HFFc6 (cell line): Measurements from ENCODE around the gene CTDP1. TPM values are rescaled to one million over a fixed set of nuclear protein-coding genes. Genes with fewer than 3 reads are reported as not detected.
"Not testable (repeated sequence)": the region's sequence is repeated elsewhere in the genome, so short reads cannot be mapped to it uniquely, and the experiment has no call there.

Source experiments
- DNase-seq: peaks from one replicate; pipeline ENCODE4 v3.0.0-alpha.2; 2018
- H3K27ac Mint-ChIP-seq: 2 replicates; pipeline ENCODE4 v1.8.0; 2020; ENCODE audit warnings: mild to moderate bottlenecking, mixed read lengths
- H3K27me3 Mint-ChIP-seq: 2 replicates; pipeline ENCODE4 v1.8.0; 2021; ENCODE audit warnings: mild to moderate bottlenecking, moderate library complexity, mixed read lengths; ENCODE audit not compliant: insufficient read depth
- H3K36me3 Mint-ChIP-seq: 2 replicates; pipeline ENCODE4 v1.8.0; 2021; ENCODE audit warnings: low read depth, mixed read lengths
- H3K4me1 Mint-ChIP-seq: 2 replicates; pipeline ENCODE4 v1.8.0; 2020; ENCODE audit warnings: low read depth, mixed read lengths
- H3K4me3 Mint-ChIP-seq: 2 replicates; pipeline ENCODE4 v1.8.0; 2020; ENCODE audit warnings: mild to moderate bottlenecking, moderate library complexity, mixed read lengths
- H3K9me3 Mint-ChIP-seq: 2 replicates; pipeline ENCODE4 v1.8.0; 2020; ENCODE audit warnings: mild to moderate bottlenecking, mixed read lengths
- CTCF ChIP-seq: fragments of 200-600 bp; sonication (generic); IDR thresholded peaks from 2 replicates; pipeline ENCODE4 v1.5.0; 2021; ENCODE audit warnings: antibody characterized with exemption, mild to moderate bottlenecking
- total RNA-seq, 6 experiments: library from RNA; stranded (reverse); fragmentation: NEBNext Ultra II Directional; extraction: Animal tissue kit (Norgen Biotek cat#: 25700); gene quantifications; 2 replicates in 1 of 6; 3 replicates in 5 of 6; pipeline ENCODE4 v1.2.3, GENCODE V29; 2021

Gene CTDP1
- total RNA-seq, 6 experiments from 2014 or later = 15.6 to 18.2 (median 16.6) TPM

GRCh38 chr18:79736846-79737245 is 57.2 kb downstream of the CTDP1 start:
- H3K9me3 Mint-ChIP-seq = peaks cover 79% of the 10 kb centered on the region
- H3K4me1 Mint-ChIP-seq = no peaks in the 10 kb centered on the region
- no peak for TF ChIP-seq CTCF
- H3K4me3 Mint-ChIP-seq = no peak overlapping the region
- H3K27me3 Mint-ChIP-seq = peaks cover 2% of the 10 kb centered on the region
- peaks cover 84% of the 10 kb centered on the region for H3K36me3 Mint-ChIP-seq
- DNase-seq = no peak
- H3K27ac Mint-ChIP-seq = no peak overlapping the region

- peaks cover 87% of the 10 kb centered on the region for H3K36me3 Mint-ChIP-seq
- no peak for TF ChIP-seq CTCF
- H3K4me3 Mint-ChIP-seq = no peak overlapping the region
- DNase-seq = no peak
- no peak overlapping the region for H3K27ac Mint-ChIP-seq
- peaks cover 2% of the 10 kb centered on the region for H3K27me3 Mint-ChIP-seq
- H3K4me1 Mint-ChIP-seq = no peaks in the 10 kb centered on the region
- peaks cover 81% of the 10 kb centered on the region for H3K9me3 Mint-ChIP-seq
Measured at GRCh38 chr18:79737426-79737825, 57.8 kb downstream of the CTDP1 start.

GRCh38 chr18:79738041-79738461 is 58.4 kb downstream of the CTDP1 start:
- no peak for DNase-seq
- Mint-ChIP-seq H3K4me3 (no peak overlapping the region), H3K4me1 (no peaks in the 10 kb centered on the region), H3K9me3 (peaks cover 78% of the 10 kb centered on the region), H3K36me3 (peaks cover 93% of the 10 kb centered on the region), H3K27ac (no peak overlapping the region), H3K27me3 (peaks cover 2% of the 10 kb centered on the region)
- no peak for TF ChIP-seq CTCF

GRCh38 chr18:79738581-79739439 is 59.2 kb downstream of the CTDP1 start:
- Mint-ChIP-seq H3K4me3 (no peak overlapping the region), H3K27ac (no peak overlapping the region), H3K27me3 (peaks cover 2% of the 10 kb centered on the region; the same call in 1 of the 2 replicates), H3K4me1 (no peaks in the 10 kb centered on the region), H3K36me3 (peaks cover 92% of the 10 kb centered on the region), H3K9me3 (peaks cover 74% of the 10 kb centered on the region)
- TF ChIP-seq CTCF = no peak
- no peak for DNase-seq

GRCh38 chr18:79739440-79739778 is 59.8 kb downstream of the CTDP1 start:
- Mint-ChIP-seq H3K36me3 (peaks cover 92% of the 10 kb centered on the region), H3K27me3 (peaks cover 2% of the 10 kb centered on the region; the same call in 1 of the 2 replicates), H3K27ac (no peak overlapping the region), H3K9me3 (peaks cover 69% of the 10 kb centered on the region), H3K4me3 (no peak overlapping the region), H3K4me1 (no peaks in the 10 kb centered on the region)
- DNase-seq = no peak
- TF ChIP-seq CTCF = no peak

- H3K4me3 Mint-ChIP-seq = not testable (repeated sequence)
Measured at GRCh38 chr18:79740047-79740446, 60.4 kb downstream of the CTDP1 start.

More at GRCh38 chr18:79740047-79740446, 60.4 kb downstream of the CTDP1 start:
- H3K27me3 Mint-ChIP-seq, DNase-seq, H3K27ac Mint-ChIP-seq, H3K4me1 Mint-ChIP-seq: not testable (repeated sequence)
- Mint-ChIP-seq H3K9me3 (peaks cover 66% of the 10 kb centered on the region), H3K36me3 (peaks cover 90% of the 10 kb centered on the region)
